C4-2B (cell line): ENCODE results near the gene LAPTM5.

Experiments used
- ZFX ChIP-seq: fragments of 450-650 bp; IDR thresholded peaks from 2 replicates; pipeline ENCODE4 v1.6.1; 2017
- TF ChIP-seq, protein P1 (sequence below): fragments of 450-650 bp; conservative IDR thresholded peaks from 2 replicates; pipeline ENCODE4 v1.5.1; 2017; ENCODE audit warnings: mild to moderate bottlenecking

DNA sequence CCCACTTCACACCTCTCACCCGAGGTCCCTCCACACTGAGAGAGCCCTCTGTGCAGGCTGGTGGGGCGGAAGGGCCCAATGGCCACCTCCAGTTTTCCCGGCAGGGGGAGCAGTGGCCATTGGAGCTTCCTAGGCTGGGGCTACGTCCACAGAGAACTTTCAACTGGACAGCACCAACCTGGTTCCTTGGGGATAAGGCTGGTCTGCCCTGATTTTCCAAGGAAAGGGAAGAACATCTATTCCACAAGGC, 20.3 kb upstream of the LAPTM5 start:
- TF ChIP-seq, protein P1, sequence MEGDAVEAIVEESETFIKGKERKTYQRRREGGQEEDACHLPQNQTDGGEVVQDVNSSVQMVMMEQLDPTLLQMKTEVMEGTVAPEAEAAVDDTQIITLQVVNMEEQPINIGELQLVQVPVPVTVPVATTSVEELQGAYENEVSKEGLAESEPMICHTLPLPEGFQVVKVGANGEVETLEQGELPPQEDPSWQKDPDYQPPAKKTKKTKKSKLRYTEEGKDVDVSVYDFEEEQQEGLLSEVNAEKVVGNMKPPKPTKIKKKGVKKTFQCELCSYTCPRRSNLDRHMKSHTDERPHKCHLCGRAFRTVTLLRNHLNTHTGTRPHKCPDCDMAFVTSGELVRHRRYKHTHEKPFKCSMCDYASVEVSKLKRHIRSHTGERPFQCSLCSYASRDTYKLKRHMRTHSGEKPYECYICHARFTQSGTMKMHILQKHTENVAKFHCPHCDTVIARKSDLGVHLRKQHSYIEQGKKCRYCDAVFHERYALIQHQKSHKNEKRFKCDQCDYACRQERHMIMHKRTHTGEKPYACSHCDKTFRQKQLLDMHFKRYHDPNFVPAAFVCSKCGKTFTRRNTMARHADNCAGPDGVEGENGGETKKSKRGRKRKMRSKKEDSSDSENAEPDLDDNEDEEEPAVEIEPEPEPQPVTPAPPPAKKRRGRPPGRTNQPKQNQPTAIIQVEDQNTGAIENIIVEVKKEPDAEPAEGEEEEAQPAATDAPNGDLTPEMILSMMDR, result no peak
- TF ChIP-seq ZFX, result no peak
